ENCODE data around the gene NOL3.
"Not testable (repeated sequence)": the region's sequence is repeated elsewhere in the genome, so short reads cannot be mapped to it uniquely, and the experiment has no call there.

Gene NOL3

GRCh38 chr16:67170168-67170948 is at the start of gene NOL3:
Gene NOL3 (plus strand): TSS chr16:67170538.
- in situ Hi-C loops (cut with HindIII; ENCODE audit: low pct_ligation_motif_present, low pct_unique_long_range_greater_than_20kb, low sequenced_read_pairs): no loop called here
- peak; percentile 92 for DNase-seq

DNA sequence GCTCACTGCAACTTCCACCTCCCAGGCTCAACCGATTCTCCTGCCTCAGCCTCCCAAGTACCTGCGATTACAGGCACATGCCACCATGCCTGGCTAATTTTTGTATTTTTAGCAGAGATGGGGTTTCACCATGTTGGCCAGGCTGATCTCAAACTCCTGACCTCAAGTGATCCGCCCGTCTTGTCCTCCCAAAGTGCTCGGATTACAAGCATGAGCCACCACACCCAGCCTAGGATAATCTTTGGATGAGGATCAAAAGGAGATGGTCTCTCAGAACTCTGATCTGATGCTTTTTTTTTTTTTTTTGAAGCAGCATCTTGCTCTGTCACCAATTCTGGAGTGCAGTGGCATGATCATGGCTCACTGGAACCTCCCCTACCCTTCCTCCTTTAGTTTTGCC is 47.5 kb upstream of the NOL3 start:
- DNase-seq; in situ Hi-C loops (cut with HindIII; ENCODE audit: low pct_ligation_motif_present, low pct_unique_long_range_greater_than_20kb, low sequenced_read_pairs): not testable (repeated sequence)

DNA sequence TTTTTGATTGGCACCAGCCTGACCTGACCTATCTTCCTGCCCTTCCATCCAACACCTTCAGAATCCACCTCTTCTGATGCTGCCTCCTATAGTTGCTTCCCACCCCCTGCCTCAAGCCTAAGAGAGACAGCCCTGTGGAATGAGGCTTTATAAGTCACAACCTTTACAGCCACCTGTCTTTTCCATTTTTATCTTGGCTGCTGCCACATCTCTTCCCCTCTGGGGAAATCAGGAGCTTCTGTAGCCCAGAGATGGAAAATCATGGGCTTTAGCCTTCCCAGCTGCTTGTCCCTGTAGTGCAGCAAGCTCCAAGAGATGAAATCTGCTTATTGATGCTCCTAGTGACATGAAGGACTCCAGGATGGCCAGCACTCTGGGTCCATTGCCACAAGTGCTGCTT is 41.9 kb upstream of the NOL3 start:
- DNase-seq: no peak
- in situ Hi-C loops (cut with HindIII; ENCODE audit: low pct_ligation_motif_present, low pct_unique_long_range_greater_than_20kb, low sequenced_read_pairs): no loop called here

DNA sequence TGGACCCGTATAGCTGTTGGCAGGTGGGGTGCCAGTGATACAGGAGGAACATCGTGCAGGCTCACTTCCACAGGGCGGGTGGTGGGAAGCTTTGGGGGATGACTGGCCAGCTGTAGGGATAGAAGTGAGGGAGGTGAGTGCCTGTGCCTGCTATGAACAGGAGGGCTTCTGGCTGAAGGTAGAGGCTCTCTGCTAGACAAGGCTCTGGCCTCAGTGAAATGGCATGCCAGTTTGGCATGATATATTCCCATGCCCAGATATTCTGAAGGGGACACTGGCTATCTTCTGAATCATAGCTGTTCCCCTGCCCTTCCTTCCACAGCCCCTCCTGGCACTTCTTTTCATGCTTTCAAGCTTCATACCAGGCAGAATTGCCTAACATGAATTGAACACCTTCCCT is 41.5 kb upstream of the NOL3 start:
- DNase-seq: no peak
- in situ Hi-C loops (cut with HindIII; ENCODE audit: low pct_ligation_motif_present, low pct_unique_long_range_greater_than_20kb, low sequenced_read_pairs): no loop called here

- DNase-seq: no peak
- in situ Hi-C loops (cut with HindIII; ENCODE audit: low pct_ligation_motif_present, low pct_unique_long_range_greater_than_20kb, low sequenced_read_pairs): no loop called here
Observed at GRCh38 chr16:67129422-67129821, 40.9 kb upstream of the NOL3 start.

- DNase-seq: no peak
- in situ Hi-C loops (cut with HindIII; ENCODE audit: low pct_ligation_motif_present, low pct_unique_long_range_greater_than_20kb, low sequenced_read_pairs): no loop called here
Observed at GRCh38 chr16:67137605-67138004, 32.7 kb upstream of the NOL3 start.

GRCh38 chr16:67141391-67141790 is 28.9 kb upstream of the NOL3 start:
- DNase-seq: no peak
- in situ Hi-C loops (cut with HindIII; ENCODE audit: low pct_ligation_motif_present, low pct_unique_long_range_greater_than_20kb, low sequenced_read_pairs): no loop called here

DNA sequence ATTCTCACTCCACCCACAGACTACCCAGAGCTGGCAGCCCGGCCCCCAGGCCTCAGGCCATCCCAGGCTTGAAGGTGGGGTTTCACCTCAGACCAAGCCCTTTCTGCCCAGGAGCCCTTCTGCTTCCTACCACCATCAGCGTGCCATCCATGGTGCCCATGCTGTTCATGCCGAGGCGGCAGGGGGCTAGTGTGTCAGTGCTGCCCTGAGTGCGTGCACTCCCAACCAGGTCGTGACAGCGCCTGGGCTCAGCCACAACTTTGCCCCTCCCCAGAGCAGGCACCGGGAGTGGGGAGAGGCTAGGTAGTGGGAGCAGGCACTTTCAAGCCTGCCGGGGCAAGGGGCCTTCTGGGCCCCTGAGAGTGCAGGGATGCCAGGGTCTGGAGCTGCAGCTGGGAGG is 28.0 kb upstream of the NOL3 start:
- in situ Hi-C loops (cut with HindIII; ENCODE audit: low pct_ligation_motif_present, low pct_unique_long_range_greater_than_20kb, low sequenced_read_pairs): no loop called here

GRCh38 chr16:67144943-67145342 is 25.4 kb upstream of the NOL3 start:
- in situ Hi-C loops (cut with HindIII; ENCODE audit: low pct_ligation_motif_present, low pct_unique_long_range_greater_than_20kb, low sequenced_read_pairs): no loop called here
- DNase-seq: no peak

More for the DNA sequence above, 28.0 kb upstream of the NOL3 start:
- DNase-seq: no peak

DNA sequence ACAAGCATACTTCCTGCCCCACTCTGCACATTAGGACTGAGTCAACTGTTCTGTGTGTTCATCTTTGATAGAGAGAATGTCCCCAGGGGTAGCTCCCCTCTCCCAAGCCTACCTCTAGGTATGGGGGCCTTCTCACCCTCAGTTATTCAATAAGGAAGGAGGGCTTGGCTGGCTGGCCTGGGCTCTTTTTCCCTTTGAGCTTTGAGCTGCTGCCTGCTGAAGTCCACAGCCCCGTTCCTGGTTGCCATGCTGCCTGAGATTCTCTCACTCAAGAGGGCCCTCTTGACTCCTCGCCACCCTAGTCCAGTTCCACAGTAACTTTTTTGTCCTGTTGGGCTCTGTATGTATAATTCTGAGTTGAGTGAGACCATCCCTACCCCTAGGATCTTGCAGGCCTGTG is 24.6 kb upstream of the NOL3 start:
- in situ Hi-C loops (cut with HindIII; ENCODE audit: low pct_ligation_motif_present, low pct_unique_long_range_greater_than_20kb, low sequenced_read_pairs): no loop called here
- DNase-seq: no peak

GRCh38 chr16:67146523-67147357 is 23.6 kb upstream of the NOL3 start:
- no peak for DNase-seq

DNA sequence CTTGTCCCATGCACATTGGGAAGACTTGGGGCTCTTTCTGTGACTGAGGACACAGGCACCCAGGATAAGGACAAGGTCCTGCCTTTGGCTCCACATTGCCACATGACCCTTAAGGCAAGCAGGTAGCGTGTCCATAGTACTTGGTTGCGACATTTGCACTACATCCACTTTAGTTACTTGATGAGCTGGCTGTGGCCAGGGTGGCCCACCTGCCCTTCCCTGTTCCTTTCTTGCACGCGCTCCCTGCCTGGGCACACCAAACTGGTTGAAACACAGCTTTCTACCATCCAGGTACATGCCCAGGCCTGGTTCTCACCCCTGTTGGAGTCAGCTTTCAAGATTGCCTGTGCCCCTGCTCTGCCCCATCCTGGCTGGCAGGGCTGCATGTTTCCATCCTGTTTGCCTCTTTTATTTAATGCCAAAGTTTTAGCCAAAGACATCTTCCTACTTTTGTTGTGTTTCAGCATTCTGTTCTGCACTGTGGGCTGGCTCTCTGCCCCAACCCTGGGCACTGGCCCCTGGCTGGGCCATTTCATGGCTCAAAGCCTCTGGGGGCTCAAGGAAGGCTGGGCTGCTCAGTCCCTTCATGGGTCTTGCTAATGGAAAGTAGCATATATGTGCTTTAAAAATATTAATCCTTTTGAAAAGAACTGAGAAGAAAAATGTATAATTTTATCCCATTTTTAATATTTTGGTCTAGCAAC is 22.7 kb upstream of the NOL3 start:
- no peak for DNase-seq
- in situ Hi-C loops (cut with HindIII; ENCODE audit: low pct_ligation_motif_present, low pct_unique_long_range_greater_than_20kb, low sequenced_read_pairs): no loop called here

More at GRCh38 chr16:67146523-67147357, 23.6 kb upstream of the NOL3 start:
- in situ Hi-C loops (cut with HindIII; ENCODE audit: low pct_ligation_motif_present, low pct_unique_long_range_greater_than_20kb, low sequenced_read_pairs): no loop called here

DNA sequence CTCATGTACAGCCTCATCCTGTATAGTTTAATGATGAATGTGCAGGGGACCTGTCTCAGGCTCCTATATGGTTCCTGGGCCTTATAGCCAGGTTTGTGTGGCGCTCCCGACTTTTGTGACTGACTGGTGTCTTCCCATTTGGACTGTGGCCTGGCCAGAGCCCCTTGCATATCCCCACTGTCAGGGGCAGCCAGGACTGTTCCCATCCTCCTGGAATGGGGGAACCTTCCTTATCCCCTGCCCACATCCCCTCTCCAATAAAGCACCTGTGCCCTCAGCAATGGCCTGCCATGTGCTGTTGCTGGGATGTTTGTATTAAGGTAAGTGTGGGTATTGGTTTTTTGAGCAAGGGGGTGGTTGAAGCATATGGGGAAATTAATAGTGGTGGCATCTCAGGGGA is 22.1 kb upstream of the NOL3 start:
- DNase-seq: no peak
- in situ Hi-C loops (cut with HindIII; ENCODE audit: low pct_ligation_motif_present, low pct_unique_long_range_greater_than_20kb, low sequenced_read_pairs): no loop called here

GRCh38 chr16:67148656-67149275 is 21.6 kb upstream of the NOL3 start:
- in situ Hi-C loops (cut with HindIII; ENCODE audit: low pct_ligation_motif_present, low pct_unique_long_range_greater_than_20kb, low sequenced_read_pairs): no loop called here
- DNase-seq: no peak

GRCh38 chr16:67149276-67150046 is 20.9 kb upstream of the NOL3 start:
- in situ Hi-C loops (cut with HindIII; ENCODE audit: low pct_ligation_motif_present, low pct_unique_long_range_greater_than_20kb, low sequenced_read_pairs): no loop called here
- DNase-seq: no peak

DNA sequence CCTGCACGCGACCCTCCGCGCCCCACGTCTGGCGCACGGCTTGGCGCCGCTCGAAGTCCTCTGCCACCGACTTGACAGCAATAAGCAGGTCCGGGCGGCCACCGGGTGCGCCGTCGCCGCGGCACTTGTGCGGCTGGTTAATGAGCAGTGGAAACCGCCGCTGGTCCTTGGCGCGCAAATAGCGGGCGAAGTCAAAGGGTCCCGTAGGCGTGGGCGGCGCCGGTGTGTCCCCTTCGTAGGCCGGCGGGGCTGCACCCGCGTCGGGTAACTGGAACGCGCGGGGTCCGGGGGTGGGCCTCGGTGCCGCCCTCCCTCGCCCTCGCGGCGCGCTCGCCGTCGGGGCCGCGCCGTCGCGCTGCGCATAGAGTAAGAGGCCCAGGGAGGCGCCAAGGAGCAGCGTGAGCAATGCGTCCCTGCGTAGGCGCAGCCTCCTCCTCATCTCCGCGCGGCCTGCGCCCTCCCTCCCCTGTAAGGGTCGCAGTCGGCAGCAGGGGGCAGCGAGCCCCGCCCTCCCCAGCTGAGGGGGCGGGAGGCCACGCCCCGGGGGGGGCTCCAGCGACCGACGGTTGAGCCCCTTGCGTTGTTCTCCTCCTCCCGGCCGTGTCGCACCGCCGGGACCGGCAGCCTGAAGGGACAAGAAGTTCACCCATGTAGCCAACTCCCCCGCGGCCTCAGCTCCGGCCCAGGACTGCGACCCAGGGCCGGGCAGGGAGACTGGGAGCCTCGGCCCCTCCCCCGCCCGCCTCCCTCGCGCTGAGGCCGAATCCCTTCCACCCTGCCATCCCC is 20.1 kb upstream of the NOL3 start:
- in situ Hi-C loops (cut with HindIII; ENCODE audit: low pct_ligation_motif_present, low pct_unique_long_range_greater_than_20kb, low sequenced_read_pairs): no loop called here
- DNase-seq: no peak

- in situ Hi-C loops (cut with HindIII; ENCODE audit: low pct_ligation_motif_present, low pct_unique_long_range_greater_than_20kb, low sequenced_read_pairs): no loop called here
- peak; percentile 47 for DNase-seq
Observed at GRCh38 chr16:67150833-67151396, 19.4 kb upstream of the NOL3 start, which contains the start of gene B3GNT9. Gene B3GNT9 (minus strand): TSS chr16:67150998. CDS start chr16:67150485, 513 bp downstream.

Data from ACHN (cell line).